ENCODE results near the gene CHST3.
"Not testable (repeated sequence)": the region's sequence is repeated elsewhere in the genome, so short reads cannot be mapped to it uniquely, and the experiment has no call there.

CHST3 gene

GRCh38 chr10:71965623-71966022 lies 1.4 kb downstream of the CHST3 start:
- DNase-seq, result no peak
- no peaks in the 10 kb centered on the region for H3K9me3 Mint-ChIP-seq
- H3K27ac Mint-ChIP-seq, result no peak overlapping the region
- H3K4me3 Mint-ChIP-seq, result peak overlapping the region in 1 of 2 donors; percentile 93
- ATAC-seq, result no peak
- peaks cover 28% of the 10 kb centered on the region for H3K4me1 Mint-ChIP-seq
- H3K27me3 Mint-ChIP-seq, result peaks cover 63% of the 10 kb centered on the region

GRCh38 chr10:71966046-71967004 lies 2.1 kb downstream of the CHST3 start:
- Mint-ChIP-seq H3K27ac (no peak overlapping the region), H3K4me3 (peak overlapping the region in 1 of 2 donors; percentile 93), H3K27me3 (peaks cover 61% of the 10 kb centered on the region), H3K4me1 (peaks cover 35% of the 10 kb centered on the region), H3K9me3 (no peaks in the 10 kb centered on the region)
- no peak for DNase-seq
- no peak for ATAC-seq

GRCh38 chr10:71967958-71968357 lies 3.8 kb downstream of the CHST3 start:
- not testable (repeated sequence) for DNase-seq, H3K4me3 Mint-ChIP-seq, ATAC-seq, H3K9me3 Mint-ChIP-seq, H3K27ac Mint-ChIP-seq
- Mint-ChIP-seq H3K27me3 (peaks cover 45% of the 10 kb centered on the region), H3K4me1 (peaks cover 51% of the 10 kb centered on the region)

GRCh38 chr10:71968553-71969474 lies 4.6 kb downstream of the CHST3 start:
- peak overlapping the region in 1 of 2 donors; percentile 81 for H3K27ac Mint-ChIP-seq
- no peak overlapping the region for H3K4me3 Mint-ChIP-seq
- DNase-seq (no peak), ATAC-seq (no peak)
- peaks cover 60% of the 10 kb centered on the region for H3K4me1 Mint-ChIP-seq
- H3K27me3 Mint-ChIP-seq, result peaks cover 36% of the 10 kb centered on the region
- no peaks in the 10 kb centered on the region for H3K9me3 Mint-ChIP-seq

GRCh38 chr10:71969929-71970328 lies 5.7 kb downstream of the CHST3 start:
- Mint-ChIP-seq H3K27ac (no peak overlapping the region), H3K4me3 (no peak overlapping the region), H3K9me3 (no peaks in the 10 kb centered on the region), H3K27me3 (peaks cover 30% of the 10 kb centered on the region), H3K4me1 (peaks cover 63% of the 10 kb centered on the region)
- DNase-seq (no peak), ATAC-seq (no peak)

- H3K9me3 Mint-ChIP-seq, result no peaks in the 10 kb centered on the region
- peaks cover 26% of the 10 kb centered on the region for H3K27me3 Mint-ChIP-seq
Observed at GRCh38 chr10:71970331-71970730, 6.1 kb downstream of the CHST3 start.

GRCh38 chr10:71970869-71971268 lies 6.7 kb downstream of the CHST3 start:
- H3K27ac Mint-ChIP-seq, result no peak overlapping the region
- no peaks in the 10 kb centered on the region for H3K9me3 Mint-ChIP-seq
- DNase-seq (no peak), ATAC-seq (no peak)
- no peak overlapping the region for H3K4me3 Mint-ChIP-seq
- peaks cover 20% of the 10 kb centered on the region for H3K27me3 Mint-ChIP-seq
- peaks cover 63% of the 10 kb centered on the region for H3K4me1 Mint-ChIP-seq

More at GRCh38 chr10:71970331-71970730, 6.1 kb downstream of the CHST3 start:
- ATAC-seq (no peak), DNase-seq (no peak)
- Mint-ChIP-seq H3K4me1 (peaks cover 63% of the 10 kb centered on the region), H3K27ac (no peak overlapping the region), H3K4me3 (no peak overlapping the region)

GRCh38 chr10:71971311-71971731 lies 7.1 kb downstream of the CHST3 start:
- H3K9me3 Mint-ChIP-seq, result no peaks in the 10 kb centered on the region
- no peak overlapping the region for H3K27ac Mint-ChIP-seq
- H3K4me3 Mint-ChIP-seq, result no peak overlapping the region
- no peak for DNase-seq
- H3K27me3 Mint-ChIP-seq, result peaks cover 16% of the 10 kb centered on the region
- H3K4me1 Mint-ChIP-seq, result peaks cover 63% of the 10 kb centered on the region
- ATAC-seq, result no peak

- peaks cover 14% of the 10 kb centered on the region for H3K27me3 Mint-ChIP-seq
- peaks cover 61% of the 10 kb centered on the region for H3K4me1 Mint-ChIP-seq
- ATAC-seq (no peak), DNase-seq (no peak)
- H3K4me3 Mint-ChIP-seq, result no peak overlapping the region
- H3K9me3 Mint-ChIP-seq, result no peaks in the 10 kb centered on the region
- peak overlapping the region in 1 of 2 donors; percentile 86 for H3K27ac Mint-ChIP-seq
Observed at GRCh38 chr10:71971769-71972555, 7.8 kb downstream of the CHST3 start.

GRCh38 chr10:71972746-71973695 lies 8.8 kb downstream of the CHST3 start:
- no peak for ATAC-seq
- Mint-ChIP-seq H3K27me3 (peaks cover 7% of the 10 kb centered on the region), H3K27ac (peak overlapping the region in 1 of 2 donors; percentile 14), H3K4me3 (peak overlapping the region; percentile 33 to 67), H3K9me3 (no peaks in the 10 kb centered on the region), H3K4me1 (peaks cover 61% of the 10 kb centered on the region)
- DNase-seq, result no peak

- peak; percentile 47 for ATAC-seq
- H3K27ac Mint-ChIP-seq, result peak overlapping the region in 1 of 2 donors; percentile 3
- peak overlapping the region; percentile 33 to 67 for H3K4me3 Mint-ChIP-seq
- H3K4me1 Mint-ChIP-seq, result peaks cover 61% of the 10 kb centered on the region
- H3K9me3 Mint-ChIP-seq, result no peaks in the 10 kb centered on the region
- peaks cover 7% of the 10 kb centered on the region for H3K27me3 Mint-ChIP-seq
- no peak for DNase-seq
Observed at GRCh38 chr10:71973777-71974488, 9.7 kb downstream of the CHST3 start.

GRCh38 chr10:71974489-71975021 lies 10.4 kb downstream of the CHST3 start:
- ATAC-seq (peak; percentile 96), DNase-seq (peak; percentile 43 to 67)
- Mint-ChIP-seq H3K9me3 (no peaks in the 10 kb centered on the region), H3K4me3 (peak overlapping the region; percentile 21 to 28), H3K4me1 (peaks cover 61% of the 10 kb centered on the region), H3K27ac (no peak overlapping the region), H3K27me3 (peaks cover 3% of the 10 kb centered on the region)

- no peak overlapping the region for H3K4me3 Mint-ChIP-seq
- H3K27ac Mint-ChIP-seq, result peak overlapping the region in 1 of 2 donors; percentile 21
- DNase-seq (no peak), ATAC-seq (no peak)
- no peaks in the 10 kb centered on the region for H3K27me3 Mint-ChIP-seq
- peaks cover 60% of the 10 kb centered on the region for H3K4me1 Mint-ChIP-seq
- H3K9me3 Mint-ChIP-seq, result no peaks in the 10 kb centered on the region
Observed at GRCh38 chr10:71975087-71975870, 11.1 kb downstream of the CHST3 start.

All from stimulated activated naive CD8-positive, alpha-beta T cell treated with anti-CD3 and anti-CD28 coated beads, Interleukin-15, amount 100 ng/mL, for 72 hours (primary cell).